Amniotic stem cell (primary cell): ENCODE data around the gene KLK8.

ENCODE experiments used
- DNase-seq: peaks from one replicate; lab custom pipeline; 2025; lab: John Stamatoyannopoulos, UW

The KLK8 gene

GRCh38 chr19:50949861-50950260 lies 51.5 kb downstream of the KLK8 start:
- DNase-seq, result no peak

- no peak for DNase-seq
Measured at GRCh38 chr19:50947123-50947522, 54.3 kb downstream of the KLK8 start.
